ENCODE results near the gene ETV5. TPM values are rescaled to one million over a fixed set of nuclear protein-coding genes. Genes with fewer than 3 reads are reported as not detected.
A peak's percentile ranks its signal among the peaks of the same experiment; 100 is the strongest.

The ETV5 gene
- total and polyA plus RNA-seq, 9 of the 15 experiments (the other 6 are each of a cell fraction or from before 2014, with no cell fraction given) = 9.2 to 25.9 (median 15.9) TPM

- peak overlapping the region in 1 of 2 experiments; percentile 23; a peak in 1 of 4 replicates for H3K9ac ChIP-seq (ENCODE audit: insufficient read depth in 1 of 2, low read depth in 2 of 2, low read length in 2 of 2)
- 0 out of 2 replicates have a peak overlapping the region, but pooled peaks have one; percentile 3 for H3K4me2 ChIP-seq (ENCODE audit: insufficient read depth, low read length)
- no peak overlapping the region for H2AFZ ChIP-seq (ENCODE audit: low read depth, low read length)
- H3K4me3 ChIP-seq = no peak overlapping the region
- H3K79me2 ChIP-seq (ENCODE audit: control insufficient read depth, insufficient read depth, low read length) = no peaks in the 10 kb centered on the region
- no TSS peak for BruUV-seq (replicated peaks)
- DNase-seq (ENCODE audit: extremely low read depth in 1 of 4, low spot score in 3 of 4) (peak; percentile 35 to 55 (median 48)), FAIRE-seq (no peak), ATAC-seq (peak; percentile 73)
- 48% methylated on average over 16 of the region's 16 CpGs for WGBS (ENCODE audit: insufficient coverage, low coverage, missing lambda C conversion rate)
- no peaks in the 10 kb centered on the region for H3K36me3 ChIP-seq (ENCODE audit: control insufficient read depth, insufficient read depth, low read length)
- H3K9me1 ChIP-seq (ENCODE audit: control insufficient read depth, insufficient read depth, low read length) = no peaks in the 10 kb centered on the region
- intact Hi-C loops (cut with micrococcal nuclease) (no loop called here), in situ Hi-C loops (cut with MboI) (no loop called here)
- no peaks in the 10 kb centered on the region for H3K27me3 ChIP-seq (ENCODE audit: control insufficient read depth in 2 of 2, insufficient read depth in 2 of 2, low read length in 2 of 2)
- H3K27ac ChIP-seq (ENCODE audit: extremely low read depth, low read depth, low read length) = no peak overlapping the region
- no peaks in the 10 kb centered on the region for H3K9me3 ChIP-seq (replicated peaks; ENCODE audit: control insufficient read depth, insufficient read depth, low read depth, low read length)
- POLR2A ChIA-PET = interaction anchor here (0.6 to 6.1 kb wide), 6 partner anchors 9 to 492 kb away, joined by 3 to 34 read pairs (median 4); partner anchors contain the start of gene ETV5
- H3K4me1 ChIP-seq (replicated peaks in 1 of 2; ENCODE audit: control insufficient read depth in 2 of 2, insufficient read depth in 2 of 2, low read length in 2 of 2) = peaks cover 15 to 23% of the 10 kb centered on the region in 2 experiments; a peak in 4 of 5 replicates
- H4K20me1 ChIP-seq (replicated peaks; ENCODE audit: control insufficient read depth, insufficient read depth, low read length) = no peaks in the 10 kb centered on the region
- CTCF ChIA-PET (ENCODE audit: low intra/inter-chr PET ratio) = no interaction called here
- TF ChIP-seq MAX (CRISPR knock-in tag; IDR thresholded peaks at IDR 0.05) (no peak), FOXK2 (conservative IDR thresholded peaks at IDR 0.05 in 1 of 2, IDR thresholded peaks at IDR 0.05 in 1 of 2; ENCODE audit: low read depth in 2 of 2) (peak in 1 of 2 experiments; percentile 64; a peak in 1 of 4 replicates), ATF7 (IDR thresholded peaks at IDR 0.05) (peak; percentile 63; the same call in 1 of the 2 replicates), MEIS2 (IDR thresholded peaks at IDR 0.05; ENCODE audit: partially characterized antibody) (peak; percentile 41), ZFX (CRISPR knock-in tag; IDR thresholded peaks at IDR 0.05) (no peak), PRDM10 (IDR thresholded peaks at IDR 0.05; ENCODE audit: partially characterized antibody) (peak; percentile 97), MCM7 (IDR thresholded peaks at IDR 0.05) (no peak), COPS2 (conservative IDR thresholded peaks at IDR 0.05) (no peak), NFIC (IDR thresholded peaks at IDR 0.05) (0 out of 2 replicates have a peak, but pooled peaks have one; percentile 18), CBX1 (IDR thresholded peaks at IDR 0.05; ENCODE audit: low read depth) (no peak), TCF7L2 (IDR thresholded peaks at IDR 0.05; ENCODE audit: low read depth, low read length) (peak; percentile 40; the same call in 1 of the 2 replicates)
- TF ChIP-seq, protein P1, sequence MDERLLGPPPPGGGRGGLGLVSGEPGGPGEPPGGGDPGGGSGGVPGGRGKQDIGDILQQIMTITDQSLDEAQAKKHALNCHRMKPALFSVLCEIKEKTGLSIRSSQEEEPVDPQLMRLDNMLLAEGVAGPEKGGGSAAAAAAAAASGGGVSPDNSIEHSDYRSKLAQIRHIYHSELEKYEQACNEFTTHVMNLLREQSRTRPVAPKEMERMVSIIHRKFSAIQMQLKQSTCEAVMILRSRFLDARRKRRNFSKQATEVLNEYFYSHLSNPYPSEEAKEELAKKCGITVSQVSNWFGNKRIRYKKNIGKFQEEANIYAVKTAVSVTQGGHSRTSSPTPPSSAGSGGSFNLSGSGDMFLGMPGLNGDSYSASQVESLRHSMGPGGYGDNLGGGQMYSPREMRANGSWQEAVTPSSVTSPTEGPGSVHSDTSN (CRISPR knock-in tag; IDR thresholded peaks at IDR 0.05; ENCODE audit: low read depth) = no peak
- TF ChIP-seq, protein P1 (tag; conservative IDR thresholded peaks at IDR 0.05; ENCODE audit: low read depth) = peak; percentile 56; the same call in 1 of the 2 replicates
- TF ChIP-seq, protein P2, sequence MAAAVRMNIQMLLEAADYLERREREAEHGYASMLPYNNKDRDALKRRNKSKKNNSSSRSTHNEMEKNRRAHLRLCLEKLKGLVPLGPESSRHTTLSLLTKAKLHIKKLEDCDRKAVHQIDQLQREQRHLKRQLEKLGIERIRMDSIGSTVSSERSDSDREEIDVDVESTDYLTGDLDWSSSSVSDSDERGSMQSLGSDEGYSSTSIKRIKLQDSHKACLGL (CRISPR knock-in tag; IDR thresholded peaks at IDR 0.05; ENCODE audit: borderline replicate concordance, poor library complexity, severe bottlenecking) = no peak
These were observed 11.0 kb downstream of the ETV5 start for GRCh38 chr3:186097663-186098451.

All from K562 (cell line).